ENCODE measurements around the gene DOLPP1.
A peak's percentile ranks its signal among the peaks of the same experiment; 100 is the strongest.

DNA sequence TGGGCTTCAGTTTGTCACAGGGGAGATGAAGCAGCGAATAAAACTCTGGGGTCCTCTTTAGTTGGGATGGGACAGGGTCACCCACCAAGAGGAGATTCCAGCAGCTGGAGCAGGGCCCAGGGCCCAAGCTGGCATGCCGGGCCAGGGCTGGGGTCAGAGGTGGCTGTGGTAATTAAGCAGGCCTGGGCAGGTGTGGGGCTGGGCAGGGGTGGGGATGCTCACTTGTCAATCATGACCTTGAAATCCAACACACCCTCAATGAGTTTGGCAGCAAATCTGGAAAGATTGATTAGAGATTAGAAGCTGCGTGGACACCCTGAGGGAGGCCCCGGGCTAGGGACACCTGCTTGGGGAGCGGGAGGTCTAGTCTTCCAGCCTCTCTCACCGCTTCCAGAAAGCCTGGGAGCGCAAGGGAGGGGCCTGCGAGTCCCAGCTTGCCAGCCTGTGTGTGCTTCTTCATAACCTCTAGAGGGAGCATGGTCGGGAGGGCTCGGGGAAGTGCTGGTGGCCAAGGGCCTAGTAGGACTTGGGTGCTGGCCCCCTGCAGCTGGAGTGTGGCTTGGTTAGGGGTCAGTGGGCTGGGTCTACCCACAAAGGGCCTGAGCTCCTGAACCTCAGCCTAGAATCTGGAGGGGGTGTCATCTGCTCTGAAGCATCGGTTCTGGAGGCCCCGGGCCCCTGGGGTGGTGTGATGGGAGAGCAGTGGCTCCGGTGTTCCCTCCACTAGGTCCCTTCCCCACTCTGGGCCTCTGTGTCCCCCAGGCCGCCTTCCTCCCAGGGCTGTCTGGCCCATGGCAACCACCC, 22.1 kb downstream of the DOLPP1 start:
- TF ChIP-seq, protein P1, sequence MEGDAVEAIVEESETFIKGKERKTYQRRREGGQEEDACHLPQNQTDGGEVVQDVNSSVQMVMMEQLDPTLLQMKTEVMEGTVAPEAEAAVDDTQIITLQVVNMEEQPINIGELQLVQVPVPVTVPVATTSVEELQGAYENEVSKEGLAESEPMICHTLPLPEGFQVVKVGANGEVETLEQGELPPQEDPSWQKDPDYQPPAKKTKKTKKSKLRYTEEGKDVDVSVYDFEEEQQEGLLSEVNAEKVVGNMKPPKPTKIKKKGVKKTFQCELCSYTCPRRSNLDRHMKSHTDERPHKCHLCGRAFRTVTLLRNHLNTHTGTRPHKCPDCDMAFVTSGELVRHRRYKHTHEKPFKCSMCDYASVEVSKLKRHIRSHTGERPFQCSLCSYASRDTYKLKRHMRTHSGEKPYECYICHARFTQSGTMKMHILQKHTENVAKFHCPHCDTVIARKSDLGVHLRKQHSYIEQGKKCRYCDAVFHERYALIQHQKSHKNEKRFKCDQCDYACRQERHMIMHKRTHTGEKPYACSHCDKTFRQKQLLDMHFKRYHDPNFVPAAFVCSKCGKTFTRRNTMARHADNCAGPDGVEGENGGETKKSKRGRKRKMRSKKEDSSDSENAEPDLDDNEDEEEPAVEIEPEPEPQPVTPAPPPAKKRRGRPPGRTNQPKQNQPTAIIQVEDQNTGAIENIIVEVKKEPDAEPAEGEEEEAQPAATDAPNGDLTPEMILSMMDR (IDR thresholded peaks at IDR 0.05; ENCODE audit: insufficient read depth, low read length, poor library complexity, severe bottlenecking): peak; percentile 31
- no peak for TF ChIP-seq EZH2phosphoT487 (conservative IDR thresholded peaks at IDR 0.05; ENCODE audit: low read length)

Data from SU-DHL-6 (cell line).